Right lobe of liver (tissue), 6 donors: ENCODE data around the gene CDK11B. TPM values are rescaled to one million over a fixed set of nuclear protein-coding genes. Genes with fewer than 3 reads are reported as not detected.

ENCODE experiments used
- ATAC-seq, 4 donors: fragments of 200-7000 bp; cut with Tn5 transposase; one replicate each; pipeline ENCODE4 v1.9.1; 2020; ENCODE audit warnings: mild to moderate bottlenecking in 4 of 4, moderate library complexity in 4 of 4
- DNase-seq, 3 donors: peaks; one replicate each; pipeline ENCODE4 v3.0.0-alpha.2; 2020
- H3K27ac ChIP-seq, 3 donors: fragments of 200-600 bp; one replicate each; pipeline ENCODE4 v1.8.0; 2022
- H3K27me3 ChIP-seq, 2 donors: fragments of 200-600 bp; one replicate each; pipeline ENCODE4 v1.8.0; 2022
- H3K36me3 ChIP-seq, 4 donors: fragments of 200-600 bp; sonication (generic) in 1 of 4; one replicate each; pipeline versions ENCODE4 v1.5.1 to v1.8.0; 2017 to 2022; ENCODE audit warnings: control low read depth in 1 of 4
- H3K4me1 ChIP-seq, 4 donors: fragments of 200-600 bp; sonication (generic) in 1 of 4; one replicate each; pipeline versions ENCODE4 v1.5.1 to v1.8.0; 2017 to 2022; ENCODE audit warnings: control low read depth in 1 of 4
- H3K4me3 ChIP-seq, 3 donors: fragments of 200-600 bp; one replicate each; pipeline ENCODE4 v1.8.0; 2022
- H3K9me3 ChIP-seq, 4 donors: fragments of 200-600 bp; sonication (generic) in 1 of 4; one replicate each; pipeline versions ENCODE4 v1.5.1 to v1.8.0; 2017 to 2022; ENCODE audit warnings: control low read depth in 1 of 4
- POLR2A ChIP-seq: fragments of 450-650 bp; IDR thresholded peaks from one replicate; pipeline ENCODE4 v1.6.1; 2017; ENCODE audit warnings: antibody characterized with exemption, mild to moderate bottlenecking
- whole genome bisulfite sequencing: methylation state at CpG from one replicate; pipeline ENCODE4 v1.1.6; 2018; ENCODE audit warnings: low coverage, low lambda C conversion rate; ENCODE audit not compliant: insufficient coverage; ENCODE audit errors: missing lambda C conversion rate; 5-methylcytosine and 5-hydroxymethylcytosine counted together
- intact Hi-C, 2 donors: fragments of 100-400 bp; cut with DNase I; formaldehyde crosslinking; loops; one replicate each; pipeline versions ENCODE4 v1.11.2 to v1.14.1; 2022
- total RNA-seq, 6 experiments: library from RNA; depleted of rRNA in 2 of 6; stranded (reverse); fragments of >200 nt in 2 of 6; fragmentation: NEBNext Ultra II Directional in 3 of 6; extraction: Animal tissue kit (Norgen Biotek cat#: 25700) in 3 of 6; gene quantifications; one replicate each; pipeline versions ENCODE4 v1.1.0 to v1.2.4, GENCODE V29; 2016 to 2023
- TF ChIP-seq, protein P1 (sequence below), 4 donors: fragments of 200-600 bp in 3 of 4; fragments of 450-650 bp in 1 of 4; IDR thresholded peaks; one replicate each; pipeline versions ENCODE4 v1.5.1 to v1.8.0; 2016 to 2022; ENCODE audit warnings: antibody characterized with exemption in 4 of 4, mild to moderate bottlenecking in 2 of 4
- donor health status: DM: no; HTN: yes; CAD: no.
- donor health status: DM: no; HTN: no; CAD: no.
- donor health status: DM: no; HTN: no; CAD: no.
- donor health status: DM: no; HTN: yes; CAD: no.
- donor health status: DM: no; HTN: yes; CAD: no.

The CDK11B gene
- total RNA-seq, 6 experiments from 2014 or later: 8.0 to 11.8 (median 9.5) TPM

DNA sequence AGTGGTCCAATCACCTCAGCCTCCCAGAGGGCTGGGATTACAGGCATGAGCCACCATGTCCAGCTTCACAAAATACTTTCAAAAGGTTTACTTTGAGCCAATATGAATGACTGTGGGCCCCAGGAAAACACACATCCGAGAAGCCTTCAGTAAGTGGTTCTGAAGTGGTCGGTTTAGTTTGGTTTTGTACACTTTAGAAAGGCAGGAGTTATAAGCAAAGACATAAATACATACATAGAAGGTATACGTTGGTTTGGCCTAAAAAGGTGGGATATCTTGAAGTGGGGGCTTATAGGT, 46.8 kb downstream of the CDK11B start:
- Histone ChIP-seq H3K4me3 (no peak overlapping the region), H3K9me3 (no peaks in the 10 kb centered on the region), H3K36me3 (no peaks in the 10 kb centered on the region), H3K27ac (no peak overlapping the region), H3K27me3 (no peaks in the 10 kb centered on the region), H3K4me1 (peaks cover 0 to 32% (median 11%) of the 10 kb centered on the region in 4 donors)
- no peak for TF ChIP-seq POLR2A
- TF ChIP-seq, protein P1, sequence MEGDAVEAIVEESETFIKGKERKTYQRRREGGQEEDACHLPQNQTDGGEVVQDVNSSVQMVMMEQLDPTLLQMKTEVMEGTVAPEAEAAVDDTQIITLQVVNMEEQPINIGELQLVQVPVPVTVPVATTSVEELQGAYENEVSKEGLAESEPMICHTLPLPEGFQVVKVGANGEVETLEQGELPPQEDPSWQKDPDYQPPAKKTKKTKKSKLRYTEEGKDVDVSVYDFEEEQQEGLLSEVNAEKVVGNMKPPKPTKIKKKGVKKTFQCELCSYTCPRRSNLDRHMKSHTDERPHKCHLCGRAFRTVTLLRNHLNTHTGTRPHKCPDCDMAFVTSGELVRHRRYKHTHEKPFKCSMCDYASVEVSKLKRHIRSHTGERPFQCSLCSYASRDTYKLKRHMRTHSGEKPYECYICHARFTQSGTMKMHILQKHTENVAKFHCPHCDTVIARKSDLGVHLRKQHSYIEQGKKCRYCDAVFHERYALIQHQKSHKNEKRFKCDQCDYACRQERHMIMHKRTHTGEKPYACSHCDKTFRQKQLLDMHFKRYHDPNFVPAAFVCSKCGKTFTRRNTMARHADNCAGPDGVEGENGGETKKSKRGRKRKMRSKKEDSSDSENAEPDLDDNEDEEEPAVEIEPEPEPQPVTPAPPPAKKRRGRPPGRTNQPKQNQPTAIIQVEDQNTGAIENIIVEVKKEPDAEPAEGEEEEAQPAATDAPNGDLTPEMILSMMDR (IDR thresholded peaks at IDR 0.05): no peak
- intact Hi-C loops: no loop called here
- 76% methylated on average over 2 of the region's 3 CpGs for WGBS
- ATAC-seq (no peak), DNase-seq (no peak)

DNA sequence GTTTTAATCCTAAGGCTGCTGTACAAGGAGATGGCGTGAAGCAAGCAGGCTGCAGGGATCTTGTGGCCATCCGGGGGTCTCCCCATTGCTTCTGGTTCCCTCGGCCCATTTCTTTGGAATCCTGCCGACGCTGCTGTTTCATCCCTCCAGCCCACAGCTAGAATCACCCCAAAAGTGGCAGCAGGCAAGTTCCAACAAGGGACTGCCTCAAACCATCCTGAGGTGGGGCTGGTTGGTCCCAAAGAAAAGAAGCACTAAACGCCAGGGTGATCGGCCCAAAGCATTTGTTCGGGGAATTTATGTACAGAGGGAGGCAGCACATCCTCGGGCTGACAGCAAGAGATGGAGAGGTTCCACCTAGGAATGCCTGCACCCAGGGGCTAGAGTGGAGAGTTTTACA, 48.0 kb downstream of the CDK11B start:
- intact Hi-C loops: no loop called here

DNA sequence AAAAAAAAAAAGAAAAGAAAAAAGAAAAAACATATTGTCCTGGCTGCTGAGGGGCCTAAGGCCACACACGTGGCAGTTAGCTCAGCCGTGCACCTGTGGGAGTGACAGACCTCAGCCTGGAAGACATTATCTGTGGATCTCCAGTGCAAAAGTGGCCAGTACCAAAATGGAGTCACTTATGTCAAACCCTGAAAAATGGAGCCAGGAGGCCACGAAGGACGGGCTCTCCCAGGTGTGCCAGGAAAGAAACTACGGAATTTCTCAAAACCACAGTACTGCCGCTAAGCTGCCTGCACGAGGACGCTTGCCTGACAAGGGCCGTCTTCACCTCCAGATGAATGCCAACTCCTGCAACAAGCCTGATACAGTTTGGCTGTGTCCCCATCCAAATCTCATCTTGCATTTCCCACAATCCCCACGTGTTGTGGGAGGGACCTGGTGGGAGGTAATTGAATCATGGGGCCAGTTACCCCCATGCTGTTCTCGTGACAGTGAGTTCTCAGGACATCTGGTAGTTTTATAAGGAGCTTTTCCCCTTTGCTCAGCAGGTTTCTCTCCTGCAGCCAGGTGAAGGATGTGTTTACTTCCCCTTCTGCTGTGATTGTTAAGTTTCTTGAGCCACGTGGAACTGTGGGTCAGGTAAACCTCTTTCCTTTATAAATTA, 48.9 kb downstream of the CDK11B start:
- intact Hi-C loops: no loop called here
- WGBS: 80% methylated on average over 7 of the region's 12 CpGs
- Histone ChIP-seq H3K4me1 (peaks cover 0 to 24% (median 7%) of the 10 kb centered on the region in 4 donors), H3K27ac (no peak overlapping the region), H3K9me3 (no peaks in the 10 kb centered on the region), H3K4me3 (no peak overlapping the region), H3K36me3 (no peaks in the 10 kb centered on the region), H3K27me3 (no peaks in the 10 kb centered on the region)
- ATAC-seq (no peak), DNase-seq (no peak)
- TF ChIP-seq, protein P1 (IDR thresholded peaks at IDR 0.05): no peak
- TF ChIP-seq POLR2A: no peak

More for the DNA sequence above, 48.0 kb downstream of the CDK11B start:
- no peak overlapping the region for H3K27ac ChIP-seq
- ATAC-seq: no peak
- H3K27me3 ChIP-seq: no peaks in the 10 kb centered on the region
- WGBS: 56% methylated on average over 8 of the region's 9 CpGs
- DNase-seq: no peak
- no peaks in the 10 kb centered on the region for H3K36me3 ChIP-seq
- no peaks in the 10 kb centered on the region for H3K9me3 ChIP-seq
- TF ChIP-seq POLR2A: no peak
- TF ChIP-seq, protein P1 (IDR thresholded peaks at IDR 0.05): no peak
- H3K4me3 ChIP-seq: no peak overlapping the region
- H3K4me1 ChIP-seq: peaks cover 0 to 24% (median 7%) of the 10 kb centered on the region in 4 donors

DNA sequence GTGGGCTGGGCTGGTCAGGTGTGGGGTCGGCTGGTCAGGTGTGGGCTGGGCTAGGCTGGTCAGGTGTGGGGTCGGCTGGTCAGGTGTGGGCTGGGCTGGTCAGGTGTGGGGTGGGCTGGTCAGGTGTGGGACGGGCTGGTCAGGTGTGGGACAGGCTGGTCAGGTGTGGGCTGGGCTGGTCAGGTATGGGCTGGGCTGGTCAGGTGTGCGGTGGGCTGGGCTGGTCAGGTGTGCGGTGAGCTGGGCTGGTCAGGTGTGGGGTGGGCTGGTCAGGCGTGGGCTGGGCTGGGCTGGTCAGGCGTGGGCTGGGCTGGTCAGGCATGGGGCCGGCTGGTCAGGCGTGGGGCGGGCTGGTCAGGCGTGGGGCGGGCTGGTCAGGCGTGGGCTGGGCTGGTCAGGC, 52.6 kb downstream of the CDK11B start:
- no peaks in the 10 kb centered on the region for H3K27me3 ChIP-seq
- DNase-seq: peak in 1 of 3 donors; percentile 55
- H3K9me3 ChIP-seq: no peaks in the 10 kb centered on the region
- no CpG with 5 or more reads among the region's 13 CpGs for WGBS
- TF ChIP-seq, protein P1 (IDR thresholded peaks at IDR 0.05): no peak
- TF ChIP-seq POLR2A: no peak
- no peak overlapping the region for H3K27ac ChIP-seq
- H3K4me1 ChIP-seq: peaks cover 0 to 7% (median 3%) of the 10 kb centered on the region in 4 donors
- no peaks in the 10 kb centered on the region for H3K36me3 ChIP-seq
- ATAC-seq: no peak
- intact Hi-C loops: no loop called here
- no peak overlapping the region for H3K4me3 ChIP-seq

DNA sequence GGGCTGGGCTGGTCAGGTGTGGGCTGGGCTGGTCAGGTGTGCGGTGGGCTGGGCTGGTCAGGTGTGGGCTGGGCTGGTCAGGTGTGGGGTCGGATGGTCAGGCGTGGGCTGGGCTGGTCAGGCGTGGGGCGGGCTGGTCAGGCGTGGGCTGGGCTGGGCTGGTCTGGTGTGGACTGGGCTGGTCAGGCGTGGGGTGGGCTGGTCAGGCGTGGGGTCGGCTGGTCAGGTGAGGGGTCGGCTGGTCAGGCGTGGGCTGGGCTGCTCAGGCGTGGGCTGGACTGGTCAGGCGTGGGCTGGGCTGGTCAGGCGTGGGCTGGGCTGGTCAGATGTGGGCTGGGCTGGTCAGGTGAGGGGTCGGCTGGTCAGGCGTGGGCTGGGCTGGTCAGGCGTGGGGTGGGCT, 53.1 kb downstream of the CDK11B start:
- TF ChIP-seq POLR2A: no peak
- TF ChIP-seq, protein P1 (IDR thresholded peaks at IDR 0.05): no peak
- intact Hi-C loops: no loop called here
- Histone ChIP-seq H3K27me3 (no peaks in the 10 kb centered on the region), H3K27ac (no peak overlapping the region), H3K9me3 (no peaks in the 10 kb centered on the region), H3K4me1 (peaks cover 0 to 4% (median 1%) of the 10 kb centered on the region in 4 donors), H3K36me3 (no peaks in the 10 kb centered on the region), H3K4me3 (no peak overlapping the region)
- DNase-seq (no peak), ATAC-seq (no peak)
- 67% methylated on average over 8 of the region's 17 CpGs for WGBS
